HepG2 (cell line): Measurements from ENCODE around the gene OGA. TPM values are rescaled to one million over a fixed set of nuclear protein-coding genes. Genes with fewer than 3 reads are reported as not detected.

ENCODE experiments used
- CREB3 ChIP-seq: sonication (generic); formaldehyde crosslinking; IDR thresholded peaks from 2 replicates; pipeline ENCODE4 v1.5.0; 2020; ENCODE audit warnings: missing genetic modification reagents
- GLI4 ChIP-seq: sonication (generic); formaldehyde crosslinking; IDR thresholded peaks from 2 replicates; pipeline ENCODE4 v1.5.1; 2020; ENCODE audit warnings: missing genetic modification reagents, mild to moderate bottlenecking, moderate library complexity, borderline replicate concordance
- HNRNPK ChIP-seq: fragments of 200-400 bp; formaldehyde crosslinking; IDR thresholded peaks from 2 replicates; pipeline ENCODE4 v1.6.1; 2018; ENCODE audit warnings: low read length, low read depth, moderate library complexity, mild to moderate bottlenecking; ENCODE audit not compliant: poor library complexity, severe bottlenecking
- KAT8 ChIP-seq: IDR thresholded peaks from 2 replicates; pipeline ENCODE4 v1.6.1; 2016; ENCODE audit warnings: missing genetic modification reagents, missing compliant biosample characterization
- NFIB ChIP-seq: sonication (generic); formaldehyde crosslinking; IDR thresholded peaks from 2 replicates; pipeline ENCODE4 v1.9.0; 2021; ENCODE audit warnings: missing genetic modification reagents, mild to moderate bottlenecking, borderline replicate concordance
- NR3C1 ChIP-seq: sonication (generic); formaldehyde crosslinking; IDR thresholded peaks from 2 replicates; pipeline ENCODE4 v1.4.0; 2020; ENCODE audit warnings: missing genetic modification reagents
- PHF21A ChIP-seq: sonication (generic); formaldehyde crosslinking; IDR thresholded peaks from 2 replicates; pipeline ENCODE4 v1.5.0; 2020; ENCODE audit warnings: mild to moderate bottlenecking, missing genetic modification reagents
- SNAPC4 ChIP-seq: sonication (generic); formaldehyde crosslinking; IDR thresholded peaks from 2 replicates; pipeline ENCODE4 v1.4.0; 2020; ENCODE audit warnings: mild to moderate bottlenecking, missing genetic modification reagents
- SOX13 ChIP-seq, 3 experiments: fragments of 450-650 bp in 1 of 3; sonication (generic) in 1 of 3; formaldehyde crosslinking in 1 of 3; IDR thresholded peaks in 2 of 3; conservative IDR thresholded peaks in 1 of 3; 2 replicates each; pipeline versions ENCODE4 v1.5.0 to v1.6.1; 2016 to 2020; ENCODE audit warnings: antibody characterized with exemption in 1 of 3, mild to moderate bottlenecking in 1 of 3, missing compliant biosample characterization in 1 of 3, missing genetic modification reagents in 1 of 3, moderate library complexity in 1 of 3
- TRIM22 ChIP-seq: fragments of 450-650 bp; IDR thresholded peaks from 2 replicates; pipeline ENCODE4 v1.6.1; 2017
- YY1 ChIP-seq: IDR thresholded peaks from 2 replicates; pipeline ENCODE4 v1.6.1; 2011; ENCODE audit warnings: low read length, low read depth, moderate library complexity, mild to moderate bottlenecking; ENCODE audit not compliant: insufficient read depth, insufficient replicate concordance
- ZNF296 ChIP-seq: sonication (generic); formaldehyde crosslinking; conservative IDR thresholded peaks from 2 replicates; pipeline ENCODE4 v1.5.0; 2020; ENCODE audit warnings: mild to moderate bottlenecking, missing genetic modification reagents
- ZNF503 ChIP-seq: sonication (generic); formaldehyde crosslinking; IDR thresholded peaks from 2 replicates; pipeline ENCODE4 v1.4.0; 2020; ENCODE audit warnings: missing genetic modification reagents
- ZNF558 ChIP-seq: sonication (generic); formaldehyde crosslinking; IDR thresholded peaks from 2 replicates; pipeline ENCODE4 v1.9.0; 2022; ENCODE audit warnings: mild to moderate bottlenecking, missing genetic modification reagents, borderline replicate concordance
- ZNF776 ChIP-seq: sonication (generic); formaldehyde crosslinking; IDR thresholded peaks from 2 replicates; pipeline ENCODE4 v1.4.0; 2020; ENCODE audit warnings: mild to moderate bottlenecking, missing genetic modification reagents
- polyA plus RNA-seq, 8 experiments: library from polyadenylated mRNA; depleted of rRNA in 3 of 8; stranded (reverse) in 7 of 8; unstranded in 1 of 8; fragments of >200 nt; fragmentation: Illumina TruSeq in 4 of 8; extraction: Trizol in 4 of 8; gene quantifications; 2 replicates each; pipeline versions ENCODE4 v1.2.1 to v1.2.3, GENCODE V29; 2011 to 2016; ENCODE audit warnings: low read depth in 4 of 8, missing spikeins in 1 of 8, mixed read lengths in 1 of 8; ENCODE audit not compliant: insufficient read depth in 1 of 8
- total RNA-seq, 5 experiments: library from RNA; depleted of rRNA; stranded (reverse); fragments of >200 nt; fragmentation: Illumina TruSeq; extraction: Trizol; gene quantifications; 2 replicates each; pipeline ENCODE4 v1.2.3, GENCODE V29; 2016; ENCODE audit warnings: low read depth in 1 of 5
- TF ChIP-seq, protein P1 (sequence below): sonication (generic); formaldehyde crosslinking; conservative IDR thresholded peaks from 2 replicates; pipeline ENCODE4 v1.5.0; 2020; ENCODE audit warnings: missing genetic modification reagents

The OGA gene
- total and polyA plus RNA-seq, 2 of the 13 experiments (the other 11 are each of a cell fraction or from before 2014, with no cell fraction given): 33.2 to 39.8 TPM

- TF ChIP-seq SNAPC4 (CRISPR knock-in tag) (no peak), SOX13 (IDR thresholded peaks at IDR 0.05) (no peak), SOX13 (CRISPR knock-in tag; conservative IDR thresholded peaks at IDR 0.05 in 1 of 2, IDR thresholded peaks at IDR 0.05 in 1 of 2) (no peak), NR3C1 (no peak), GLI4 (peak; percentile 48; the same call in 1 of the 2 replicates), PHF21A (CRISPR knock-in tag) (no peak), HNRNPK (no peak), ZNF558 (CRISPR knock-in tag) (peak; percentile 55; the same call in 1 of the 2 replicates), TRIM22 (no peak), YY1 (peak; percentile 95), ZNF776 (CRISPR knock-in tag) (no peak), ZNF503 (CRISPR knock-in tag) (0 out of 2 replicates have a peak, but pooled peaks have one; percentile 11), CREB3 (CRISPR knock-in tag) (0 out of 2 replicates have a peak, but pooled peaks have one; percentile 24), KAT8 (CRISPR knock-in tag) (peak; percentile 88), NFIB (CRISPR knock-in tag) (no peak), ZNF296 (CRISPR knock-in tag) (no peak)
- TF ChIP-seq, protein P1, sequence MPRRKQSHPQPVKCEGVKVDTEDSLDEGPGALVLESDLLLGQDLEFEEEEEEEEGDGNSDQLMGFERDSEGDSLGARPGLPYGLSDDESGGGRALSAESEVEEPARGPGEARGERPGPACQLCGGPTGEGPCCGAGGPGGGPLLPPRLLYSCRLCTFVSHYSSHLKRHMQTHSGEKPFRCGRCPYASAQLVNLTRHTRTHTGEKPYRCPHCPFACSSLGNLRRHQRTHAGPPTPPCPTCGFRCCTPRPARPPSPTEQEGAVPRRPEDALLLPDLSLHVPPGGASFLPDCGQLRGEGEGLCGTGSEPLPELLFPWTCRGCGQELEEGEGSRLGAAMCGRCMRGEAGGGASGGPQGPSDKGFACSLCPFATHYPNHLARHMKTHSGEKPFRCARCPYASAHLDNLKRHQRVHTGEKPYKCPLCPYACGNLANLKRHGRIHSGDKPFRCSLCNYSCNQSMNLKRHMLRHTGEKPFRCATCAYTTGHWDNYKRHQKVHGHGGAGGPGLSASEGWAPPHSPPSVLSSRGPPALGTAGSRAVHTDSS (CRISPR knock-in tag): no peak
These were observed 35.2 kb downstream of the OGA start, which contains the start of gene NPM3 (continued) for GRCh38 chr10:101782811-101783735.
